Liver (tissue), 9 donors: ENCODE data around the gene KIT. TPM values are rescaled to one million over a fixed set of nuclear protein-coding genes. Genes with fewer than 3 reads are reported as not detected.

Experiments used
- DNase-seq: peaks from one replicate; pipeline ENCODE4 v3.0.0-alpha.2; 2017; ENCODE audit warnings: low spot score
- H3K27ac ChIP-seq, 2 donors: one replicate each; pipeline ENCODE4 v1.7.0; 2013; ENCODE audit warnings: inconsistent platforms in 2 of 2, low read length in 2 of 2, control low read depth in 1 of 2, low read depth in 1 of 2, mild to moderate bottlenecking in 1 of 2
- H3K27me3 ChIP-seq, 4 donors: one replicate each; pipeline versions ENCODE4 v1.6.1 to v1.7.0; 2013; ENCODE audit warnings: low read length in 3 of 4, inconsistent platforms in 1 of 4, mild to moderate bottlenecking in 1 of 4, moderate library complexity in 1 of 4; ENCODE audit not compliant: control insufficient read depth in 4 of 4, insufficient read depth in 4 of 4
- H3K36me3 ChIP-seq, 4 donors: one replicate each; pipeline versions ENCODE4 v1.6.1 to v1.7.0; 2013; ENCODE audit warnings: low read length in 3 of 4, mild to moderate bottlenecking in 3 of 4, low read depth in 1 of 4, moderate library complexity in 1 of 4; ENCODE audit not compliant: control insufficient read depth in 4 of 4, insufficient read depth in 3 of 4
- H3K4me1 ChIP-seq, 4 donors: one replicate each; pipeline versions ENCODE4 v1.6.1 to v1.7.0; 2013; ENCODE audit warnings: low read length in 3 of 4, mild to moderate bottlenecking in 3 of 4, moderate library complexity in 1 of 4; ENCODE audit not compliant: control insufficient read depth in 4 of 4, insufficient read depth in 4 of 4
- H3K4me3 ChIP-seq, 3 donors: one replicate each; pipeline versions ENCODE4 v1.6.1 to v1.7.0; 2013; ENCODE audit warnings: low read length in 3 of 3, control low read depth in 1 of 3, low read depth in 1 of 3, mild to moderate bottlenecking in 1 of 3
- H3K9ac ChIP-seq, 2 donors: one replicate each; pipeline ENCODE4 v1.7.0; 2013; ENCODE audit warnings: low read length in 2 of 2, mild to moderate bottlenecking in 2 of 2, moderate library complexity in 2 of 2, control low read depth in 1 of 2, low read depth in 1 of 2
- H3K9me3 ChIP-seq, 4 donors: one replicate each; pipeline versions ENCODE4 v1.6.1 to v1.7.0; 2013; ENCODE audit warnings: low read length in 3 of 4; ENCODE audit not compliant: control insufficient read depth in 4 of 4
- ATF3 ChIP-seq: IDR thresholded peaks from 2 replicates; pipeline ENCODE4 v1.6.1; 2016; ENCODE audit warnings: antibody characterized with exemption
- CTCF ChIP-seq: fragments of 150-350 bp; IDR thresholded peaks from 2 replicates; pipeline ENCODE4 v1.5.1; 2017; ENCODE audit warnings: improper control_type of control experiment, low read depth, low read length; ENCODE audit not compliant: missing input control
- EGR1 ChIP-seq, 2 donors: IDR thresholded peaks; 2 replicates each; pipeline ENCODE4 v1.6.1; 2016 to 2018; ENCODE audit warnings: antibody characterized with exemption in 2 of 2, low read depth in 2 of 2
- FOXA1 ChIP-seq: IDR thresholded peaks from 2 replicates; pipeline ENCODE4 v1.6.1; 2016; ENCODE audit warnings: antibody characterized with exemption
- FOXA2 ChIP-seq: IDR thresholded peaks from 2 replicates; pipeline ENCODE4 v1.6.1; 2016; ENCODE audit warnings: antibody characterized with exemption
- HNF4A ChIP-seq, 2 donors: conservative IDR thresholded peaks; 2 replicates each; pipeline ENCODE4 v1.6.1; 2016; ENCODE audit warnings: antibody characterized with exemption in 2 of 2, mild to moderate bottlenecking in 2 of 2
- JUND ChIP-seq, 2 donors: IDR thresholded peaks; 2 replicates each; pipeline ENCODE4 v1.6.1; 2016; ENCODE audit warnings: antibody characterized with exemption in 2 of 2
- MAX ChIP-seq: IDR thresholded peaks from 2 replicates; pipeline ENCODE4 v1.6.1; 2016; ENCODE audit warnings: antibody characterized with exemption
- NR2F2 ChIP-seq: IDR thresholded peaks from 2 replicates; pipeline ENCODE4 v1.6.1; 2016; ENCODE audit warnings: antibody characterized with exemption
- RAD21 ChIP-seq, 2 donors: IDR thresholded peaks; 2 replicates each; pipeline ENCODE4 v1.6.1; 2016; ENCODE audit warnings: antibody characterized with exemption in 2 of 2, mild to moderate bottlenecking in 2 of 2
- REST ChIP-seq: IDR thresholded peaks from 2 replicates; pipeline ENCODE4 v1.6.1; 2016; ENCODE audit warnings: antibody characterized with exemption, mild to moderate bottlenecking
- RXRA ChIP-seq, 2 donors: IDR thresholded peaks; 2 replicates each; pipeline ENCODE4 v1.6.1; 2017 to 2018; ENCODE audit warnings: antibody characterized with exemption in 2 of 2, mild to moderate bottlenecking in 1 of 2
- SP1 ChIP-seq: IDR thresholded peaks from 2 replicates; pipeline ENCODE4 v1.6.1; 2018; ENCODE audit warnings: antibody characterized with exemption, mild to moderate bottlenecking
- TAF1 ChIP-seq: conservative IDR thresholded peaks from 2 replicates; pipeline ENCODE4 v1.6.1; 2016; ENCODE audit warnings: antibody characterized with exemption, mild to moderate bottlenecking
- YY1 ChIP-seq: IDR thresholded peaks from 2 replicates; pipeline ENCODE4 v1.6.1; 2016; ENCODE audit warnings: antibody characterized with exemption, mild to moderate bottlenecking
- ZBTB33 ChIP-seq: IDR thresholded peaks from 2 replicates; pipeline ENCODE4 v1.6.1; 2016; ENCODE audit warnings: antibody characterized with exemption
- WGBS: extraction: QIAGEN DNeasy Blood & Tissue Kit; methylation state at CpG from one replicate; pipeline ENCODE4 v1.1.7; 2013; 5-methylcytosine and 5-hydroxymethylcytosine counted together
- polyA plus RNA-seq, 2 donors: library from polyadenylated mRNA; stranded (reverse) in 1 of 2; unstranded in 1 of 2; fragments of 200-250 nt in 1 of 2; fragments of >200 nt in 1 of 2; fragmentation: Nextera tagmentation in 1 of 2; extraction: Ambion mirVana in 1 of 2; gene quantifications; one replicate each; pipeline versions ENCODE4 v1.2.1 to v1.2.3, GENCODE V29; 2013 to 2015
- total RNA-seq, 2 donors: library from RNA; depleted of rRNA; stranded (reverse); fragments of >200 nt; gene quantifications; one replicate each; pipeline ENCODE4 v1.2.3, GENCODE V29; 2014
- donor health status: healthy.
- donor health status: healthy.
- donor health status: healthy.
- donor health status: healthy.
- donor health status: healthy.

KIT gene
- total and polyA plus RNA-seq, 4 donors: 0.06 to 5.5 (median 0.96) TPM

- TF ChIP-seq CTCF (no peak), YY1 (no peak)
These were observed 86.7 kb downstream of the KIT start (continued) for GRCh38 chr4:54744487-54744886.

GRCh38 chr4:54745031-54745770 is 87.4 kb downstream of the KIT start:
- Histone ChIP-seq H3K27me3 (no peaks in the 10 kb centered on the region), H3K9me3 (no peaks in the 10 kb centered on the region), H3K36me3 (no peaks in the 10 kb centered on the region), H3K27ac (no peak overlapping the region), H3K4me3 (no peak overlapping the region), H3K9ac (no peak overlapping the region), H3K4me1 (no peaks in the 10 kb centered on the region)
- TF ChIP-seq YY1: no peak
- no peak for TF ChIP-seq RAD21 (IDR thresholded peaks at IDR 0.05)
- TF ChIP-seq HNF4A (conservative IDR thresholded peaks at IDR 0.05): no peak
- TF ChIP-seq NR2F2: no peak
- TF ChIP-seq JUND (IDR thresholded peaks at IDR 0.05): no peak
- TF ChIP-seq ATF3: no peak
- no peak for TF ChIP-seq FOXA2
- no peak for TF ChIP-seq SP1
- no peak for TF ChIP-seq TAF1
- no peak for TF ChIP-seq CTCF
- 92% methylated on average over 2 of the region's 2 CpGs for WGBS
- no peak for DNase-seq

GRCh38 chr4:54746218-54746617 is 88.5 kb downstream of the KIT start:
- Histone ChIP-seq H3K27ac (no peak overlapping the region), H3K4me3 (no peak overlapping the region), H3K9me3 (no peaks in the 10 kb centered on the region), H3K4me1 (no peaks in the 10 kb centered on the region), H3K27me3 (peaks cover 0 to 4% (median 0%) of the 10 kb centered on the region in 4 donors), H3K36me3 (no peaks in the 10 kb centered on the region), H3K9ac (no peak overlapping the region)
- WGBS: 76% methylated on average over 2 of the region's 2 CpGs
- no peak for DNase-seq
- TF ChIP-seq FOXA1 (no peak), ZBTB33 (no peak), TAF1 (no peak), JUND (IDR thresholded peaks at IDR 0.05) (no peak), YY1 (no peak), RAD21 (IDR thresholded peaks at IDR 0.05) (no peak), EGR1 (IDR thresholded peaks at IDR 0.05; ENCODE audit: low read depth in 2 of 2) (no peak), NR2F2 (no peak), REST (no peak), HNF4A (conservative IDR thresholded peaks at IDR 0.05) (no peak), MAX (no peak), RXRA (IDR thresholded peaks at IDR 0.05) (no peak)
